Hepatocyte (in vitro differentiated cells): ENCODE data around the gene ARL5A. TPM values are rescaled to one million over a fixed set of nuclear protein-coding genes. Genes with fewer than 3 reads are reported as not detected.

Experiments
- DNase-seq: peaks from one replicate; pipeline ENCODE4 v3.0.0-alpha.2; 2016; ENCODE audit warnings: low spot score
- H2AFZ ChIP-seq: fragments of 200-600 bp; sonication (generic); 2 replicates; pipeline ENCODE4 v1.6.0; 2016; ENCODE audit warnings: antibody characterized with exemption, mild to moderate bottlenecking
- H3K27ac ChIP-seq: fragments of 200-600 bp; sonication (generic); 2 replicates; pipeline ENCODE4 v1.5.1; 2016; ENCODE audit warnings: mild to moderate bottlenecking
- H3K27me3 ChIP-seq: fragments of 200-600 bp; sonication (generic); 2 replicates; pipeline ENCODE4 v1.6.1; 2016
- H3K36me3 ChIP-seq: fragments of 200-600 bp; sonication (generic); replicated peaks from 2 replicates; pipeline ENCODE4 v1.5.1; 2016; ENCODE audit warnings: low read depth; ENCODE audit not compliant: insufficient read depth
- H3K4me1 ChIP-seq: fragments of 200-600 bp; sonication (generic); 2 replicates; pipeline ENCODE4 v1.5.1; 2016; ENCODE audit warnings: mild to moderate bottlenecking, moderate library complexity; ENCODE audit not compliant: insufficient read depth
- H3K4me2 ChIP-seq: fragments of 200-600 bp; sonication (generic); 2 replicates; pipeline ENCODE4 v1.6.0; 2016
- H3K4me3 ChIP-seq: fragments of 200-600 bp; sonication (generic); 2 replicates; pipeline ENCODE4 v1.5.1; 2016; ENCODE audit warnings: mild to moderate bottlenecking
- H3K79me2 ChIP-seq: fragments of 200-600 bp; sonication (generic); 2 replicates; pipeline ENCODE4 v1.6.0; 2017; ENCODE audit warnings: mild to moderate bottlenecking
- H3K9me2 ChIP-seq: fragments of 200-600 bp; sonication (generic); replicated peaks from 2 replicates; pipeline ENCODE4 v1.6.0; 2017; ENCODE audit warnings: mild to moderate bottlenecking; ENCODE audit not compliant: insufficient read depth
- H3K9me3 ChIP-seq: fragments of 200-600 bp; sonication (generic); 2 replicates; pipeline ENCODE4 v1.5.1; 2016; ENCODE audit warnings: low read depth, mild to moderate bottlenecking
- H4K20me1 ChIP-seq: fragments of 200-600 bp; sonication (generic); 2 replicates; pipeline ENCODE4 v1.6.0; 2016; ENCODE audit warnings: mild to moderate bottlenecking; ENCODE audit not compliant: insufficient read depth, poor library complexity, severe bottlenecking
- CTCF ChIP-seq: fragments of 200-600 bp; sonication (generic); IDR thresholded peaks from 2 replicates; pipeline ENCODE4 v1.5.1; 2016; ENCODE audit warnings: antibody characterized with exemption, mild to moderate bottlenecking; ENCODE audit not compliant: poor library complexity
- EZH2 ChIP-seq: fragments of 200-600 bp; sonication (generic); IDR thresholded peaks from 2 replicates; pipeline ENCODE4 v1.6.1; 2016; ENCODE audit warnings: antibody characterized with exemption, mild to moderate bottlenecking, borderline replicate concordance
- EZH2phosphoT487 ChIP-seq: fragments of 200-600 bp; sonication (generic); IDR thresholded peaks from one replicate; pipeline ENCODE4 v1.6.1; 2018; ENCODE audit warnings: antibody characterized with exemption, mild to moderate bottlenecking, low read depth, moderate library complexity; ENCODE audit not compliant: unreplicated experiment, severe bottlenecking
- WGBS: methylation state at CpG from one replicate; pipeline ENCODE4 v1.1.6; 2016; ENCODE audit warnings: low lambda C conversion rate; ENCODE audit errors: missing lambda C conversion rate; 5-methylcytosine and 5-hydroxymethylcytosine counted together
- polyA plus RNA-seq: library from polyadenylated mRNA; unstranded; fragments of >200 nt; fragmentation: Nextera tagmentation; extraction: Ambion mirVana; gene quantifications from 2 replicates; pipeline ENCODE4 v1.2.1, GENCODE V29; 2016
- total RNA-seq: library from RNA; depleted of rRNA; stranded (reverse); fragments of >200 nt; gene quantifications from 2 replicates; pipeline ENCODE4 v1.2.3, GENCODE V29; 2014

ARL5A gene
- total and polyA plus RNA-seq, 2 experiments from 2014 or later: 23.2 to 68.3 TPM

- Histone ChIP-seq H3K9me2 (no peaks in the 10 kb centered on the region), H3K79me2 (peaks cover 4% of the 10 kb centered on the region), H3K36me3 (no peaks in the 10 kb centered on the region), H3K4me3 (no peak overlapping the region), H2AFZ (no peak overlapping the region), H3K9me3 (no peaks in the 10 kb centered on the region), H4K20me1 (no peaks in the 10 kb centered on the region), H3K4me2 (no peak overlapping the region), H3K27me3 (no peaks in the 10 kb centered on the region), H3K4me1 (no peaks in the 10 kb centered on the region), H3K27ac (no peak overlapping the region)
- no peak for TF ChIP-seq CTCF
- no peak for DNase-seq
Measured at GRCh38 chr2:151803811-151804210, 24.4 kb downstream of the ARL5A start.

- 90% methylated on average over 2 of the region's 2 CpGs for WGBS
- no peaks in the 10 kb centered on the region for H3K79me2 ChIP-seq
- no peak for TF ChIP-seq EZH2
- no peak for TF ChIP-seq CTCF
- TF ChIP-seq EZH2phosphoT487: no peak
- H3K4me1 ChIP-seq: no peaks in the 10 kb centered on the region
- no peak overlapping the region for H3K4me3 ChIP-seq
- H3K9me3 ChIP-seq: no peaks in the 10 kb centered on the region
- H3K9me2 ChIP-seq: no peaks in the 10 kb centered on the region
- H3K4me2 ChIP-seq: no peak overlapping the region
- no peaks in the 10 kb centered on the region for H3K36me3 ChIP-seq
- H3K27ac ChIP-seq: no peak overlapping the region
- no peaks in the 10 kb centered on the region for H4K20me1 ChIP-seq
- no peak for DNase-seq
- no peaks in the 10 kb centered on the region for H3K27me3 ChIP-seq
- no peak overlapping the region for H2AFZ ChIP-seq
Measured at GRCh38 chr2:151802315-151802714, 25.9 kb downstream of the ARL5A start.

- TF ChIP-seq EZH2: no peak
- no peak for TF ChIP-seq EZH2phosphoT487
- no peak for TF ChIP-seq CTCF
- Histone ChIP-seq H3K4me2 (no peak overlapping the region), H3K4me3 (no peak overlapping the region), H3K27me3 (no peaks in the 10 kb centered on the region), H3K27ac (no peak overlapping the region), H3K9me3 (no peaks in the 10 kb centered on the region), H2AFZ (no peak overlapping the region), H4K20me1 (no peaks in the 10 kb centered on the region), H3K4me1 (no peaks in the 10 kb centered on the region), H3K79me2 (no peaks in the 10 kb centered on the region), H3K9me2 (no peaks in the 10 kb centered on the region), H3K36me3 (no peaks in the 10 kb centered on the region)
- WGBS: 87% methylated on average over 3 of the region's 3 CpGs
- DNase-seq: no peak
Measured at GRCh38 chr2:151799886-151800292, 28.3 kb downstream of the ARL5A start.

- Histone ChIP-seq H3K9me3 (no peaks in the 10 kb centered on the region), H3K9me2 (no peaks in the 10 kb centered on the region), H3K4me2 (no peak overlapping the region), H3K79me2 (no peaks in the 10 kb centered on the region), H3K4me1 (no peaks in the 10 kb centered on the region), H3K27me3 (no peaks in the 10 kb centered on the region), H4K20me1 (no peaks in the 10 kb centered on the region), H3K27ac (no peak overlapping the region), H2AFZ (no peak overlapping the region), H3K36me3 (no peaks in the 10 kb centered on the region), H3K4me3 (no peak overlapping the region)
- WGBS: 88% methylated on average over 2 of the region's 2 CpGs
- no peak for DNase-seq
- TF ChIP-seq CTCF (no peak), EZH2phosphoT487 (no peak), EZH2 (no peak)
Measured at GRCh38 chr2:151796774-151797173, 31.4 kb downstream of the ARL5A start.
